Measurements from ENCODE around the gene EOGT.

- TF ChIP-seq CTCF (conservative IDR thresholded peaks at IDR 0.05; ENCODE audit: low read depth, low read length) (no peak), EZH2 (IDR thresholded peaks at IDR 0.05; ENCODE audit: borderline replicate concordance, low read depth, low read length, poor library complexity, severe bottlenecking) (no peak)
Observed at GRCh38 chr3:68945225-68945624, 68.3 kb downstream of the EOGT start.
